NCI-H524 (cell line): ENCODE measurements around the gene MMAB.

Source experiments
- DNase-seq, 2 experiments: peaks; one replicate each; lab custom pipeline; 2025; lab: John Stamatoyannopoulos, UW

MMAB gene

GRCh38 chr12:109559200-109559505 is 14.2 kb downstream of the MMAB start:
- DNase-seq = no peak

- DNase-seq = no peak
Observed at GRCh38 chr12:109558374-109559199, 14.7 kb downstream of the MMAB start.

- no peak for DNase-seq
Observed at GRCh38 chr12:109557805-109558204, 15.5 kb downstream of the MMAB start.

- DNase-seq = no peak
Observed at GRCh38 chr12:109557200-109557599, 16.1 kb downstream of the MMAB start.

- no peak for DNase-seq
Observed at GRCh38 chr12:109555431-109556315, 17.6 kb downstream of the MMAB start.

- DNase-seq = no peak
Observed at GRCh38 chr12:109554761-109555160, 18.5 kb downstream of the MMAB start.

GRCh38 chr12:109553906-109554500 is 19.3 kb downstream of the MMAB start:
- DNase-seq = no peak

GRCh38 chr12:109553483-109553882 is 19.8 kb downstream of the MMAB start:
- no peak for DNase-seq

- DNase-seq = no peak
Observed at GRCh38 chr12:109552971-109553370, 20.3 kb downstream of the MMAB start.

- DNase-seq = no peak
Observed at GRCh38 chr12:109551108-109551507, 22.2 kb downstream of the MMAB start.

GRCh38 chr12:109550281-109550680 is 23.0 kb downstream of the MMAB start:
- no peak for DNase-seq

GRCh38 chr12:109549613-109550270 is 23.6 kb downstream of the MMAB start:
- peak in 1 of 2 experiments; percentile 57 for DNase-seq

GRCh38 chr12:109548258-109548657 is 25.0 kb downstream of the MMAB start:
- no peak for DNase-seq

GRCh38 chr12:109547286-109547685 is 26.0 kb downstream of the MMAB start:
- no peak for DNase-seq

GRCh38 chr12:109545826-109546225 is 27.5 kb downstream of the MMAB start:
- DNase-seq = no peak

- DNase-seq = peak; percentile 29 to 63
Observed at GRCh38 chr12:109544955-109545531, 28.3 kb downstream of the MMAB start.

GRCh38 chr12:109542876-109543275 is 30.4 kb downstream of the MMAB start:
- no peak for DNase-seq

GRCh38 chr12:109542014-109542413 is 31.3 kb downstream of the MMAB start:
- no peak for DNase-seq

GRCh38 chr12:109541413-109541726 is 31.9 kb downstream of the MMAB start:
- peak; percentile 34 to 66 for DNase-seq

- no peak for DNase-seq
Observed at GRCh38 chr12:109540526-109541412, 32.5 kb downstream of the MMAB start.

- no peak for DNase-seq
Observed at GRCh38 chr12:109539508-109539907, 33.8 kb downstream of the MMAB start.
